Thymus (tissue), 11 donors: ENCODE data around the gene ZNF516. TPM values are rescaled to one million over a fixed set of nuclear protein-coding genes. Genes with fewer than 3 reads are reported as not detected.
A peak's percentile ranks its signal among the peaks of the same experiment; 100 is the strongest.

Experiments
- DNase-seq, 9 donors: peaks; one replicate each; pipeline ENCODE4 v3.0.0-alpha.2; 2013; ENCODE audit warnings: low spot score in 9 of 9, low read depth in 6 of 9, missing footprints in 1 of 9
- H3K27ac ChIP-seq, 2 donors: one replicate each; pipeline ENCODE4 v1.5.1; 2013; ENCODE audit warnings: control low read depth in 1 of 2, low read depth in 1 of 2, low read length in 1 of 2, mild to moderate bottlenecking in 1 of 2, moderate library complexity in 1 of 2
- H3K27me3 ChIP-seq, 2 donors: one replicate each; pipeline ENCODE4 v1.5.1; 2013; ENCODE audit warnings: low read length in 1 of 2; ENCODE audit not compliant: control insufficient read depth in 2 of 2, insufficient read depth in 1 of 2
- H3K36me3 ChIP-seq, 2 donors: one replicate each; pipeline ENCODE4 v1.5.1; 2013; ENCODE audit warnings: low read length in 1 of 2, mild to moderate bottlenecking in 1 of 2, moderate library complexity in 1 of 2; ENCODE audit not compliant: control insufficient read depth in 2 of 2, insufficient read depth in 2 of 2
- H3K4me1 ChIP-seq, 2 donors: one replicate each; pipeline ENCODE4 v1.5.1; 2013; ENCODE audit warnings: low read length in 2 of 2; ENCODE audit not compliant: control insufficient read depth in 2 of 2, insufficient read depth in 2 of 2
- H3K4me3 ChIP-seq, 2 donors: one replicate each; pipeline ENCODE4 v1.5.1; 2013; ENCODE audit warnings: low read length in 2 of 2, control low read depth in 1 of 2, mild to moderate bottlenecking in 1 of 2
- H3K9me3 ChIP-seq, 2 donors: one replicate each; pipeline ENCODE4 v1.5.1; 2013; ENCODE audit warnings: low read length in 1 of 2, mild to moderate bottlenecking in 1 of 2; ENCODE audit not compliant: control insufficient read depth in 2 of 2, insufficient read depth in 1 of 2
- WGBS: extraction: QIAGEN DNeasy Blood & Tissue Kit; methylation state at CpG from one replicate; pipeline ENCODE4 v1.1.7; 2013; 5-methylcytosine and 5-hydroxymethylcytosine counted together
- polyA plus RNA-seq: library from polyadenylated mRNA; stranded (reverse); fragments of 200-250 nt; gene quantifications from one replicate; pipeline ENCODE4 v1.2.3, GENCODE V29; 2013
- total RNA-seq: library from RNA; stranded (reverse); fragments of 120-200 nt; gene quantifications from one replicate; pipeline ENCODE4 v1.2.4, GENCODE V29; 2013
- donor health status: healthy.

The ZNF516 gene
- total and polyA plus RNA-seq, 2 donors = 5.9 to 8.9 TPM

DNA sequence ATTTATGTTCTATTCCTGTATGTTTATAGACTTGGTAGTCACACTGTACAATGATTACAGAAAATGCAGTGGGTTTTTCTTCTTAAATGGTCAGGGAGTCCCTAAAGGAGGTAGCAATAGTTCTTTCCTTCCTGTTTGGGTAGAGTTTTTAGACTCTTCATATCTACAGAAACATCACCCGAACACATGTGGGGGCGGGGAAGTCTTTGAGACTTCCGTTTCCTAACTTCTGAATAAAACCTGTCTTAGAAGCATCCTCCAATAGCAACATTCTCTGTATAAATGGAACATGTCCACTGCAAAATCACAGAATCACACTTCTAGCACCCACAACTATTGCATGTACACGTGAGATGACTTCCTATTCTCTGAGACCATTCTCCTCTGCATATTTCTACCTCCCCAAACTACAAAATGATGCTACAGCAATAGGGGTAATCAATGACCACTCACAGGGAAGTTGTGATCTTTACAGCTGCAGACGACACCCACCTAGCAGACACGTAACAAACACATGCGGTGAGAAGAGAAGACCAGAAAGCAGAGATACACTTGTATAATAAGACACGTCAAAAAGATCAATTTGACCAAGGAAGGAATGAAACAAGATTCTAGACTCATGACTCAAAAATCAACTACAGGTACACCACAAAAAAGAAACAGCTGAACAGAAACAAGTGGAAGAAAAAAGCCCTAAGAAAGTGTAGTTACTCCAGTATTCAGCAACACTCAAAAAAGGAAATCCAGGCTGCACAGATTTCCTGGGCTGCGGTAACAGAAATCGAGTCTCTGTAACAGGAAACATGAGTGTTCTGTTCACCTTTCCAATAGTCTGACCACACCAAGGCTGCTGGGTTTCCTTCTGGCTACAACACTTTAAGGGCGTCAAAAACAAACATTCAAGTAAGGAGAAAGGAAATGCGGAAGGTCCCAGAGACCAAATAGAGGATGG is 120.4 kb downstream of the ZNF516 start:
- DNase-seq = peak in 7 of 9 donors; percentile 13 to 77 (median 44)
- 35% methylated on average over 12 of the region's 12 CpGs for WGBS
- Histone ChIP-seq H3K9me3 (no peaks in the 10 kb centered on the region), H3K27me3 (no peaks in the 10 kb centered on the region), H3K4me3 (no peak overlapping the region), H3K27ac (peak overlapping the region; percentile 38 to 55), H3K4me1 (peaks cover 7 to 30% of the 10 kb centered on the region in 2 donors), H3K36me3 (peaks cover 0 to 4% of the 10 kb centered on the region in 2 donors)

DNA sequence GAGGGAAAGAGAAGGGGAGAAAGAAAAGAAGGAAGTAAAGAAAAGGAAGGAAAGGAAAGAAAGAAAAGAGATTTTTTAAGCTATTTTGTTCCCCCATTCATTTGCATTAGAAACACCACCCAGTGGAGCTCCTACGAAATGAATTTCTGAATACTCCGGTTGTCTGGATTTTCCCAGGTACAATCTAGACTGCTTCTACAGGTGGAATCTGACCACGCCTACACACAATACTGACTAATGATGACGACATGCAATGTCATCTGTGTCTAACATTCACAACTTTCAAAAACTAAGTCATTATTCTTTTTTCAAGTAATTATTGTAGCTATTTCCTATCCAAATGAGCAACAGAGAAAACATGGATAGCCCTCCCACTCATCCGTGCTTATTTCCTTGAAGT is 121.7 kb downstream of the ZNF516 start:
- DNase-seq = no peak
- H3K36me3 ChIP-seq = no peaks in the 10 kb centered on the region
- H3K27me3 ChIP-seq = no peaks in the 10 kb centered on the region
- no peaks in the 10 kb centered on the region for H3K9me3 ChIP-seq
- no peak overlapping the region for H3K4me3 ChIP-seq
- peaks cover 7 to 30% of the 10 kb centered on the region in 2 donors for H3K4me1 ChIP-seq
- H3K27ac ChIP-seq = no peak overlapping the region
- WGBS = 85% methylated on average over 5 of the region's 5 CpGs

DNA sequence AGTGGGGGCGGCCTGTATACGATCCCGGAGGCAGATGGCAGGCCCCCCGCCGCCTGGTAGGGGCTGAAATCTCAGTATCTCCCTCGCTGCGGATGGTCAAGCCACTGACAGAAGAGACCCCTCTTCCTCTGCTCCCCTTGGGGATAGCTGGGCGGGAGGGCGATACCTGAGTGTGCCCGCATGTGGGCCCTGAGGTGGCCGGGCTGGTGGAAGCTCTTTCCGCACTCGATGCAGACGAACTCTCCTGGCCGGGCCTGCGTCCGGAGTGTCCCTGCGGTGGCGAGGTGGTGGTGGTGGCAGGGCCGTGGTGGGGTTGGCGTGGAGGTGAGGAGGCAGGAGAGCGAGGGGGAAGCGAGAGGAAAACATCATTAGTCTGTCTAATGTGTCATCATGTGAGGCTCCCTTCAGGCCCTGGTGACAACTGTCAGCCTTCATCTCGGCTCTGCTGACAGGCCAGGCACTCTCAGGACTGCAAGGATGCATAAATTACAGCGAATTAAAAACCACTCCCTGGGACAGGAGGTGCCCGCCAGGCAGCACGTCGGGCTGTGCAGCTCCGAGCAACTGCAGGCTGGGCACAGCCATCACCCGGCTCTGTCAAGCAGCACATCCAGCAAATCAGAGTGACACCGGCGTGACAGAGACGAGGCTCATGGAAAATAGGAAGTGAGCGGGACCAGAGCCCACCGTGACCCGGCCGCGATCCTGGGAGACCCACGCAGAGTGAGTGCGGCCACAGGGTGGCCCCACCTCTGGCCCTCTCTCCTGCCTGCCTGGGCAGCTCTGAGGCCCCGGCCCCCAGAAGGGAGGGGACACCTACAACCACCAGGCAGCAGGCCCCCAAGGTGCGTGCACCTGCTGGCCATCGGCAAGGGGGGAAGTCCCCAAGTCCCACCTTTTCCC is 123.5 kb downstream of the ZNF516 start:
- H3K36me3 ChIP-seq = no peaks in the 10 kb centered on the region
- no peaks in the 10 kb centered on the region for H3K27me3 ChIP-seq

DNA sequence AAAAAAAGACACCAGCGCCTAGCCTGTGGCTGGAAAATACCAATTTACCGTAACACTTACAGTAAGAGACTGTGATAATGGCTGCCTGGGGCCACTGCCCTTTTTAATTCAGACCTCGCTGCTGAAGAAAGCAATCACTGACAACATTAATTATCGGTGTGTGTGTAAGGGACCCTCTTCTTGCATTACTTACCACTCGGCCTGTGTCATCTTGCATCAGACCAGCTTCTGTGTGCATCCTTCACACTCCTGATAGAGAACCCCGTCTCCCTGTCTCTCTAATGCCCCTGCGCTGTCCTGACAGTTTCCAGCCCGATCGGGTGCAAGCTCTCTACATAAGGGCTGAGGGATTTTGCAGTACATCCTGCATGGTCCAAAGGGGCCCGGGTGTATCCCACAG is 124.4 kb downstream of the ZNF516 start:
- Histone ChIP-seq H3K4me1 (peaks cover 3 to 19% of the 10 kb centered on the region in 2 donors), H3K27me3 (no peaks in the 10 kb centered on the region), H3K27ac (no peak overlapping the region), H3K9me3 (peaks cover 0 to 4% of the 10 kb centered on the region in 2 donors), H3K4me3 (no peak overlapping the region), H3K36me3 (no peaks in the 10 kb centered on the region)
- DNase-seq = no peak
- WGBS = 97% methylated on average over 10 of the region's 10 CpGs

More for the DNA sequence above, 123.5 kb downstream of the ZNF516 start:
- no peak for DNase-seq
- Histone ChIP-seq H3K9me3 (peaks cover 0 to 4% of the 10 kb centered on the region in 2 donors), H3K4me3 (no peak overlapping the region), H3K27ac (no peak overlapping the region), H3K4me1 (peaks cover 3 to 23% of the 10 kb centered on the region in 2 donors)
- WGBS = 97% methylated on average over 43 of the region's 43 CpGs

DNA sequence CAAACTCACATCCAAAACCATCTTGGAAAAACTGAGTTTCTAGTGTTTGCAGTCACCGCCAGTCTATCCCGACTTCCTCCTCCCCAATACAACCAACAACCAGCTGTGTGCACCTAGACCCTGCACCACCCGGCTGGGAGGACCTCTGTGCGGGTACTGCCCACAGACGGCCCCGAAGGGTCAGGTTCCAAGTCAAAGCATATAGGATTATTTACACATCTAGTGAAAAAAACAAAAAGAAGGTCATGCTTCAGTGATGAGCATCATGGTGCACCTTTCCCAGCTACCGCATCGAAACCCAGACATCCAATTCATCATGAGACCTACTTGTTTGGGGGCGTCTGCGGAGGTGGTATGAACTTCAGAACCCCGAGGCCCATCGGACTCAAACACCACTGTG is 124.8 kb downstream of the ZNF516 start:
- DNase-seq = no peak
- Histone ChIP-seq H3K4me1 (peaks cover 3 to 14% of the 10 kb centered on the region in 2 donors), H3K27ac (no peak overlapping the region), H3K4me3 (no peak overlapping the region), H3K36me3 (no peaks in the 10 kb centered on the region), H3K9me3 (peaks cover 0 to 4% of the 10 kb centered on the region in 2 donors), H3K27me3 (no peaks in the 10 kb centered on the region)
- WGBS = 98% methylated on average over 12 of the region's 12 CpGs

- H3K27ac ChIP-seq = no peak overlapping the region
- peaks cover 3 to 10% of the 10 kb centered on the region in 2 donors for H3K4me1 ChIP-seq
- H3K36me3 ChIP-seq = no peaks in the 10 kb centered on the region
- H3K27me3 ChIP-seq = no peaks in the 10 kb centered on the region
- no peak for DNase-seq
- no peak overlapping the region for H3K4me3 ChIP-seq
- peaks cover 0 to 4% of the 10 kb centered on the region in 2 donors for H3K9me3 ChIP-seq
- 96% methylated on average over 11 of the region's 11 CpGs for WGBS
Observed at GRCh38 chr18:76369791-76370190, 125.3 kb downstream of the ZNF516 start.

DNA sequence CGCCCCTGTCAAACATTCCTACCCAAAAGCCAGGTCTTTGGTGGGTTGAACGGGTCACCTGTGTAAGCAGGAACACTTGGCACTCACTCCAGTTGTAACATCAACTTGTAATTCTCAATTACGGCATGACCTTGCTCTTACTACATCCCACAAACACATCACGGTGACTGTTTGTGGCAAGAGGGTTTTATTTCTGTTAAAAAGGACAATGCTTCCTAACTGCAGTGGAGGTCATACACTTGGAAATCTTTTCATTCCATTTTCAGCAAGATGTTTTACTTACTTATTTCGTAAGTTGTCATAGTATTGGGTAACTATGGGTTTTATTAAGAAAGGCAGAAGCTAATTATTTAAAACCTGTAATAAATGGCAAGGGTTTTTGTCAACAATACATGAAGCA is 126.1 kb downstream of the ZNF516 start:
- no peak for DNase-seq
- Histone ChIP-seq H3K27me3 (no peaks in the 10 kb centered on the region), H3K9me3 (peaks cover 0 to 4% of the 10 kb centered on the region in 2 donors), H3K4me1 (peaks cover 3 to 6% of the 10 kb centered on the region in 2 donors), H3K27ac (no peak overlapping the region), H3K36me3 (no peaks in the 10 kb centered on the region), H3K4me3 (no peak overlapping the region)
- WGBS = 90% methylated on average over 5 of the region's 5 CpGs

- Histone ChIP-seq H3K27me3 (no peaks in the 10 kb centered on the region), H3K4me3 (no peak overlapping the region), H3K27ac (no peak overlapping the region), H3K36me3 (no peaks in the 10 kb centered on the region), H3K4me1 (no peaks in the 10 kb centered on the region), H3K9me3 (peaks cover 0 to 4% of the 10 kb centered on the region in 2 donors)
- WGBS = 95% methylated on average over 3 of the region's 3 CpGs
- DNase-seq = no peak
Observed at GRCh38 chr18:76368271-76368670, 126.8 kb downstream of the ZNF516 start.
